HEK293 (cell line): ENCODE data around the gene ARHGAP42.

Experiments used
- CTCF ChIA-PET: fragments of 350-600 bp; formaldehyde crosslinking; extraction: SDS; loops from one replicate; lab custom pipeline; 2021; ENCODE audit warnings: antibody characterized with exemption; lab: Yijun Ruan, JAX
- POLR2A ChIA-PET: fragments of 300-600 bp; formaldehyde crosslinking; extraction: SDS; loops from one replicate; lab custom pipeline; 2020; ENCODE audit warnings: antibody characterized with exemption, inconsistent platforms; lab: Yijun Ruan, JAX
- H3K27ac ChIP-seq: fragments of 200-500 bp; sonication (Bioruptor generic); 2 replicates; pipeline ENCODE4 v1.5.1; 2014; ENCODE audit warnings: low read depth, low read length, control low read depth, inconsistent platforms; ENCODE audit errors: extremely low read depth
- H3K36me3 ChIP-seq, 2 experiments: fragments of 200-500 bp in 1 of 2; sonication (Bioruptor generic) in 1 of 2; 1 replicate in 1 of 2; 2 replicates in 1 of 2; pipeline ENCODE4 v1.5.1; 2014 to 2017; ENCODE audit warnings: inconsistent platforms in 2 of 2, low read length in 2 of 2; ENCODE audit not compliant: control insufficient read depth in 2 of 2, insufficient read depth in 1 of 2
- H3K4me1 ChIP-seq: fragments of 200-500 bp; sonication (Bioruptor generic); 2 replicates; pipeline ENCODE4 v1.5.1; 2014; ENCODE audit warnings: mild to moderate bottlenecking, low read length, inconsistent platforms; ENCODE audit not compliant: control insufficient read depth, insufficient read depth
- H3K4me3 ChIP-seq: 2 replicates; pipeline ENCODE4 v1.5.1; 2011; ENCODE audit warnings: low read depth, mild to moderate bottlenecking, control low read depth, low read length, moderate library complexity
- H3K9me3 ChIP-seq: fragments of 200-500 bp; sonication (Bioruptor generic); 2 replicates; pipeline ENCODE4 v1.5.1; 2014; ENCODE audit warnings: low read depth, low read length, inconsistent platforms; ENCODE audit not compliant: control insufficient read depth, insufficient read depth
- BCL6B ChIP-seq: fragments of 450-650 bp; formaldehyde crosslinking; IDR thresholded peaks from 2 replicates; pipeline ENCODE4 v1.5.1; 2017; ENCODE audit warnings: missing biosample characterization, missing genetic modification characterization
- CTCF ChIP-seq: fragments of 450-650 bp; formaldehyde crosslinking; IDR thresholded peaks from 2 replicates; pipeline ENCODE4 v1.5.1; 2016; ENCODE audit warnings: missing biosample characterization, missing genetic modification characterization
- HIC1 ChIP-seq: fragments of 450-650 bp; formaldehyde crosslinking; IDR thresholded peaks from 2 replicates; pipeline ENCODE4 v1.5.1; 2016; ENCODE audit warnings: missing biosample characterization, missing genetic modification characterization
- OSR2 ChIP-seq: fragments of 450-650 bp; formaldehyde crosslinking; IDR thresholded peaks from 2 replicates; pipeline ENCODE4 v1.5.1; 2016; ENCODE audit warnings: missing biosample characterization, missing genetic modification characterization
- PRDM10 ChIP-seq: fragments of 450-650 bp; formaldehyde crosslinking; IDR thresholded peaks from 2 replicates; pipeline ENCODE4 v1.5.1; 2016; ENCODE audit warnings: missing biosample characterization, missing genetic modification characterization
- PRDM6 ChIP-seq: fragments of 450-650 bp; formaldehyde crosslinking; IDR thresholded peaks from 2 replicates; pipeline ENCODE4 v1.5.1; 2017; ENCODE audit warnings: missing biosample characterization, missing genetic modification characterization
- REPIN1 ChIP-seq: fragments of 450-650 bp; formaldehyde crosslinking; IDR thresholded peaks from 2 replicates; pipeline ENCODE4 v1.5.1; 2017; ENCODE audit warnings: missing biosample characterization, missing genetic modification characterization, low read depth
- ZBTB44 ChIP-seq: fragments of 450-650 bp; IDR thresholded peaks from 2 replicates; pipeline ENCODE4 v1.5.1; 2018; ENCODE audit warnings: missing biosample characterization, mild to moderate bottlenecking, missing genetic modification characterization
- ZNF174 ChIP-seq: fragments of 450-650 bp; formaldehyde crosslinking; IDR thresholded peaks from 2 replicates; pipeline ENCODE4 v1.5.0; 2017; ENCODE audit warnings: missing biosample characterization, mild to moderate bottlenecking, missing genetic modification characterization
- ZNF473 ChIP-seq: fragments of 450-650 bp; formaldehyde crosslinking; IDR thresholded peaks from 2 replicates; pipeline ENCODE4 v1.5.1; 2017; ENCODE audit warnings: missing biosample characterization, missing genetic modification characterization
- ZNF792 ChIP-seq: fragments of 450-650 bp; formaldehyde crosslinking; IDR thresholded peaks from 2 replicates; pipeline ENCODE4 v1.5.1; 2016; ENCODE audit warnings: missing biosample characterization, missing genetic modification characterization

ARHGAP42 gene

GRCh38 chr11:100825626-100826025 lies 138.5 kb downstream of the ARHGAP42 start:
- CTCF ChIA-PET = interaction anchor here (0.6 to 1.9 kb wide), 3 partner anchors 93 to 249 kb away, joined by 3 to 9 read pairs (median 7); no protein-coding TSS in a partner anchor
- POLR2A ChIA-PET = no interaction called here

GRCh38 chr11:100827934-100828661 lies 141.0 kb downstream of the ARHGAP42 start:
- Histone ChIP-seq H3K9me3 (no peaks in the 10 kb centered on the region), H3K4me3 (no peak overlapping the region), H3K36me3 (no peaks in the 10 kb centered on the region), H3K27ac (no peak overlapping the region), H3K4me1 (peaks cover 8% of the 10 kb centered on the region)
- ChIA-PET POLR2A (interaction anchor here (0.7 to 1.3 kb wide), 2 partner anchors 140 to 421 kb away, joined by 3 to 4 read pairs; no protein-coding TSS in a partner anchor), CTCF (interaction anchor here (0.5 to 2.7 kb wide), 20 partner anchors 8 to 1970 kb away, joined by 3 to 10 read pairs (median 4); no protein-coding TSS in a partner anchor)
- TF ChIP-seq HIC1 (no peak), PRDM10 (tag by site-specific recombination) (0 out of 2 replicates have a peak, but pooled peaks have one; percentile 24), OSR2 (tag by site-specific recombination) (peak; percentile 50; the same call in 1 of the 2 replicates), CTCF (tag by site-specific recombination) (peak; percentile 21; the same call in 1 of the 2 replicates), REPIN1 (tag by site-specific recombination) (no peak), PRDM6 (peak; percentile 17; the same call in 1 of the 2 replicates), ZNF792 (tag by site-specific recombination) (no peak), ZNF174 (tag by site-specific recombination) (no peak)

More at GRCh38 chr11:100825626-100826025, 138.5 kb downstream of the ARHGAP42 start:
- Histone ChIP-seq H3K9me3 (no peaks in the 10 kb centered on the region), H3K4me3 (no peak overlapping the region), H3K4me1 (peaks cover 8% of the 10 kb centered on the region), H3K27ac (no peak overlapping the region), H3K36me3 (no peaks in the 10 kb centered on the region)
- TF ChIP-seq ZBTB44 (tag by site-specific recombination) = 0 out of 2 replicates have a peak, but pooled peaks have one; percentile 38
- TF ChIP-seq PRDM6 = peak; percentile 82
- TF ChIP-seq BCL6B (tag by site-specific recombination) = peak; percentile 92
- TF ChIP-seq ZNF473 (tag by site-specific recombination) = no peak
